Testis (tissue), 2 donors: ENCODE results near the gene NRXN3.

Experiments used
- CTCF ChIP-seq, 3 experiments: fragments of 450-650 bp in 2 of 3; fragments of 200-600 bp in 1 of 3; sonication (generic) in 1 of 3; IDR thresholded peaks; one replicate each; pipeline ENCODE4 v1.5.1; 2016 to 2019; ENCODE audit warnings: antibody characterized with exemption in 3 of 3, mild to moderate bottlenecking in 2 of 3, moderate library complexity in 1 of 3
- POLR2A ChIP-seq: fragments of 450-650 bp; IDR thresholded peaks from one replicate; pipeline ENCODE4 v1.6.1; 2017; ENCODE audit warnings: antibody characterized with exemption, mild to moderate bottlenecking, moderate library complexity

- no peak for TF ChIP-seq CTCF (IDR thresholded peaks at IDR 0.05)
- TF ChIP-seq POLR2A: no peak
These were observed 1631.9 kb downstream of the NRXN3 start for GRCh38 chr14:79802093-79802492.
